Neural cell (in vitro differentiated cells): ENCODE results near the gene NUTM2B.
"Not testable (repeated sequence)": the region's sequence is repeated elsewhere in the genome, so short reads cannot be mapped to it uniquely, and the experiment has no call there.

Experiments
- EP300 ChIP-seq: fragments of 450-650 bp; conservative IDR thresholded peaks from 2 replicates; pipeline ENCODE4 v1.6.1; 2014; ENCODE audit warnings: antibody characterized with exemption, mild to moderate bottlenecking, moderate library complexity; ENCODE audit not compliant: poor library complexity, severe bottlenecking
- EZH2 ChIP-seq: fragments of 200-600, 300-800 bp; shearing (Covaris generic), sonication (generic); IDR thresholded peaks from 2 replicates; pipeline ENCODE4 v1.6.1; 2014; ENCODE audit warnings: antibody characterized with exemption, low read length, borderline replicate concordance, mild to moderate bottlenecking; ENCODE audit not compliant: insufficient read depth, poor library complexity, severe bottlenecking
- POLR2AphosphoS5 ChIP-seq: IDR thresholded peaks from 2 replicates; pipeline ENCODE4 v1.6.1; 2012
- RAD21 ChIP-seq: fragments of 450-650 bp; conservative IDR thresholded peaks from 2 replicates; pipeline ENCODE4 v1.6.1; 2014; ENCODE audit warnings: antibody characterized with exemption, mild to moderate bottlenecking, moderate library complexity
- SMC3 ChIP-seq: fragments of 450-650 bp; conservative IDR thresholded peaks from 2 replicates; pipeline ENCODE4 v1.6.1; 2014; ENCODE audit warnings: antibody characterized with exemption, mild to moderate bottlenecking, moderate library complexity; ENCODE audit not compliant: poor library complexity
- TAF1 ChIP-seq: IDR thresholded peaks from 2 replicates; pipeline ENCODE4 v1.6.1; 2012; ENCODE audit warnings: low read depth
- TF ChIP-seq, protein P1 (sequence below): fragments of 450-650 bp; IDR thresholded peaks from 2 replicates; pipeline ENCODE4 v1.5.1; 2014; ENCODE audit warnings: antibody characterized with exemption, mild to moderate bottlenecking, moderate library complexity; ENCODE audit not compliant: poor library complexity, severe bottlenecking

GRCh38 chr10:79758297-79758993 lies 55.4 kb downstream of the NUTM2B start:
- TF ChIP-seq, protein P1, sequence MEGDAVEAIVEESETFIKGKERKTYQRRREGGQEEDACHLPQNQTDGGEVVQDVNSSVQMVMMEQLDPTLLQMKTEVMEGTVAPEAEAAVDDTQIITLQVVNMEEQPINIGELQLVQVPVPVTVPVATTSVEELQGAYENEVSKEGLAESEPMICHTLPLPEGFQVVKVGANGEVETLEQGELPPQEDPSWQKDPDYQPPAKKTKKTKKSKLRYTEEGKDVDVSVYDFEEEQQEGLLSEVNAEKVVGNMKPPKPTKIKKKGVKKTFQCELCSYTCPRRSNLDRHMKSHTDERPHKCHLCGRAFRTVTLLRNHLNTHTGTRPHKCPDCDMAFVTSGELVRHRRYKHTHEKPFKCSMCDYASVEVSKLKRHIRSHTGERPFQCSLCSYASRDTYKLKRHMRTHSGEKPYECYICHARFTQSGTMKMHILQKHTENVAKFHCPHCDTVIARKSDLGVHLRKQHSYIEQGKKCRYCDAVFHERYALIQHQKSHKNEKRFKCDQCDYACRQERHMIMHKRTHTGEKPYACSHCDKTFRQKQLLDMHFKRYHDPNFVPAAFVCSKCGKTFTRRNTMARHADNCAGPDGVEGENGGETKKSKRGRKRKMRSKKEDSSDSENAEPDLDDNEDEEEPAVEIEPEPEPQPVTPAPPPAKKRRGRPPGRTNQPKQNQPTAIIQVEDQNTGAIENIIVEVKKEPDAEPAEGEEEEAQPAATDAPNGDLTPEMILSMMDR: not testable (repeated sequence)
- TF ChIP-seq EP300, SMC3, POLR2AphosphoS5, EZH2, TAF1, RAD21: not testable (repeated sequence)
